ENCODE data around the gene FAH.

DNA sequence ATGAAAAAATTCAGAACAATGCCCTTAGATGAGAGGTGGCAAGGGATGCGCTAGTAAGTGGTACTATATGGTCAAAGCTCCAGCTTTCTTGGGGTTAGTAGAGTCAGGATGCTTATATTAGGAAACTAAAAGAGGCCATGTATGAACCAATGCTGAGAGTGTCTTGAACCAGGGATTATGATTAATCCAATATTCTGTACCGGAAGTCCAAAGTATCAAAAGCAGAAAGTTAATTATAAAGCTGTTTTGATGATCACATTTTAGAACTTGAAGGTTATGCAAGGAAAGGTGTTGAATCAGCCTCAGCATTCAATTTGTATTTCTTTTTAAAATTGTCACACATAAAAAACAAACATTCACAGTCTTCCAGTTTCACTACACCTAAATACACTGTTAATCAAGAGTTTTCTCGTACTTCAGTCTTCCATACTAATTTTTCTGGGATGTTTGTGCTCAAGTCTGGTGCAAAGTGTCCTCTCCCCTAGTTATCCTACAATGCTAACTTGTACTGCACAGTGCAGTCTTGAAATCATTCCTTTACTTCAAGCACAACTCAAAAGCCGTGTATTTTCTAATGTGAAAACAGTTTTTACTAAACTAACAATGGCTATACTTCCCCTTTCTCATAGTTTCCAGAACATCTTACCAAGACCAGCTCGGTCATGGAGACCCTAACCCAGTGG is 10.7 kb upstream of the FAH start:
- TF ChIP-seq CREBBP (IDR thresholded peaks at IDR 0.05; ENCODE audit: low read depth, low read length) (no peak), EZH2 (IDR thresholded peaks at IDR 0.05; ENCODE audit: borderline replicate concordance, low read depth, low read length) (no peak), GABPA (tag; conservative IDR thresholded peaks at IDR 0.05; ENCODE audit: low read depth) (no peak), EP300 (IDR thresholded peaks at IDR 0.05; ENCODE audit: low read length) (no peak), KDM2B (CRISPR knock-in tag; IDR thresholded peaks at IDR 0.05) (no peak), TAF15 (IDR thresholded peaks at IDR 0.05; ENCODE audit: low read depth, low read length) (no peak), NFYB (IDR thresholded peaks at IDR 0.05; ENCODE audit: extremely low read depth, insufficient read length) (no peak), TBL1XR1 (IDR thresholded peaks at IDR 0.05; ENCODE audit: low read length in 2 of 2) (no peak)
- TF ChIP-seq, protein P1, sequence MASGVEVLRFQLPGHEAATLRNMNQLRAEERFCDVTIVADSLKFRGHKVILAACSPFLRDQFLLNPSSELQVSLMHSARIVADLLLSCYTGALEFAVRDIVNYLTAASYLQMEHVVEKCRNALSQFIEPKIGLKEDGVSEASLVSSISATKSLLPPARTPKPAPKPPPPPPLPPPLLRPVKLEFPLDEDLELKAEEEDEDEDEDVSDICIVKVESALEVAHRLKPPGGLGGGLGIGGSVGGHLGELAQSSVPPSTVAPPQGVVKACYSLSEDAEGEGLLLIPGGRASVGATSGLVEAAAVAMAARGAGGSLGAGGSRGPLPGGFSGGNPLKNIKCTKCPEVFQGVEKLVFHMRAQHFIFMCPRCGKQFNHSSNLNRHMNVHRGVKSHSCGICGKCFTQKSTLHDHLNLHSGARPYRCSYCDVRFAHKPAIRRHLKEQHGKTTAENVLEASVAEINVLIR (CRISPR knock-in tag; IDR thresholded peaks at IDR 0.05): no peak
- TF ChIP-seq, protein P2, sequence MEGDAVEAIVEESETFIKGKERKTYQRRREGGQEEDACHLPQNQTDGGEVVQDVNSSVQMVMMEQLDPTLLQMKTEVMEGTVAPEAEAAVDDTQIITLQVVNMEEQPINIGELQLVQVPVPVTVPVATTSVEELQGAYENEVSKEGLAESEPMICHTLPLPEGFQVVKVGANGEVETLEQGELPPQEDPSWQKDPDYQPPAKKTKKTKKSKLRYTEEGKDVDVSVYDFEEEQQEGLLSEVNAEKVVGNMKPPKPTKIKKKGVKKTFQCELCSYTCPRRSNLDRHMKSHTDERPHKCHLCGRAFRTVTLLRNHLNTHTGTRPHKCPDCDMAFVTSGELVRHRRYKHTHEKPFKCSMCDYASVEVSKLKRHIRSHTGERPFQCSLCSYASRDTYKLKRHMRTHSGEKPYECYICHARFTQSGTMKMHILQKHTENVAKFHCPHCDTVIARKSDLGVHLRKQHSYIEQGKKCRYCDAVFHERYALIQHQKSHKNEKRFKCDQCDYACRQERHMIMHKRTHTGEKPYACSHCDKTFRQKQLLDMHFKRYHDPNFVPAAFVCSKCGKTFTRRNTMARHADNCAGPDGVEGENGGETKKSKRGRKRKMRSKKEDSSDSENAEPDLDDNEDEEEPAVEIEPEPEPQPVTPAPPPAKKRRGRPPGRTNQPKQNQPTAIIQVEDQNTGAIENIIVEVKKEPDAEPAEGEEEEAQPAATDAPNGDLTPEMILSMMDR (IDR thresholded peaks at IDR 0.05 in 2 of 3, conservative IDR thresholded peaks at IDR 0.05 in 1 of 3; ENCODE audit: insufficient read depth in 2 of 3, low read depth in 1 of 3, low read length in 3 of 3): no peak
- TF ChIP-seq, protein P3, sequence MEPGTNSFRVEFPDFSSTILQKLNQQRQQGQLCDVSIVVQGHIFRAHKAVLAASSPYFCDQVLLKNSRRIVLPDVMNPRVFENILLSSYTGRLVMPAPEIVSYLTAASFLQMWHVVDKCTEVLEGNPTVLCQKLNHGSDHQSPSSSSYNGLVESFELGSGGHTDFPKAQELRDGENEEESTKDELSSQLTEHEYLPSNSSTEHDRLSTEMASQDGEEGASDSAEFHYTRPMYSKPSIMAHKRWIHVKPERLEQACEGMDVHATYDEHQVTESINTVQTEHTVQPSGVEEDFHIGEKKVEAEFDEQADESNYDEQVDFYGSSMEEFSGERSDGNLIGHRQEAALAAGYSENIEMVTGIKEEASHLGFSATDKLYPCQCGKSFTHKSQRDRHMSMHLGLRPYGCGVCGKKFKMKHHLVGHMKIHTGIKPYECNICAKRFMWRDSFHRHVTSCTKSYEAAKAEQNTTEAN (CRISPR knock-in tag; IDR thresholded peaks at IDR 0.05): no peak

Measured in K562 (cell line).